Osteoblast (primary cell): Measurements from ENCODE around the gene DNAI1. TPM values are rescaled to one million over a fixed set of nuclear protein-coding genes. Genes with fewer than 3 reads are reported as not detected.

ENCODE experiments used
- DNase-seq: peaks from one replicate; pipeline ENCODE4 v3.0.0; 2011; ENCODE audit warnings: low spot score, mixed read lengths; ENCODE audit not compliant: insufficient read length; ENCODE audit errors: missing footprints
- H2AFZ ChIP-seq: 2 replicates; pipeline ENCODE4 v1.6.0; 2011; ENCODE audit warnings: mild to moderate bottlenecking, low read length
- H3K27ac ChIP-seq: 2 replicates; pipeline ENCODE4 v1.5.1; 2011; ENCODE audit warnings: mild to moderate bottlenecking, low read depth, low read length, moderate library complexity
- H3K27me3 ChIP-seq: 2 replicates; pipeline ENCODE4 v1.6.0; 2012; ENCODE audit warnings: mild to moderate bottlenecking, control low read depth, inconsistent platforms, low read length, moderate library complexity; ENCODE audit not compliant: insufficient read depth
- H3K36me3 ChIP-seq: 2 replicates; pipeline ENCODE4 v1.5.1; 2011; ENCODE audit warnings: mild to moderate bottlenecking, low read length, control low read depth, moderate library complexity; ENCODE audit not compliant: insufficient read depth
- H3K4me1 ChIP-seq: 2 replicates; pipeline ENCODE4 v1.5.1; 2011; ENCODE audit warnings: mild to moderate bottlenecking, low read length, control low read depth, moderate library complexity; ENCODE audit not compliant: insufficient read depth
- H3K4me2 ChIP-seq: 2 replicates; pipeline ENCODE4 v1.6.0; 2011; ENCODE audit warnings: mild to moderate bottlenecking, low read length; ENCODE audit not compliant: insufficient read depth
- H3K4me3 ChIP-seq: fragments of 200-600 bp; sonication (generic); 3 replicates; pipeline ENCODE4 v1.5.1; 2012; ENCODE audit warnings: mild to moderate bottlenecking, low read length, inconsistent platforms; ENCODE audit not compliant: insufficient read depth
- H3K79me2 ChIP-seq: 2 replicates; pipeline ENCODE4 v1.6.0; 2012; ENCODE audit warnings: mild to moderate bottlenecking, low read length, control low read depth, inconsistent platforms; ENCODE audit not compliant: insufficient read depth
- H3K9me3 ChIP-seq: 2 replicates; pipeline ENCODE4 v1.5.1; 2011; ENCODE audit warnings: low read depth, low read length, control low read depth
- H4K20me1 ChIP-seq: 2 replicates; pipeline ENCODE4 v1.6.0; 2012; ENCODE audit warnings: mild to moderate bottlenecking, low read length, control low read depth; ENCODE audit not compliant: insufficient read depth
- CTCF ChIP-seq: IDR thresholded peaks from 2 replicates; pipeline ENCODE4 v1.5.1; 2011; ENCODE audit warnings: mild to moderate bottlenecking, low read depth, low read length, moderate library complexity; ENCODE audit errors: extremely low read depth
- total RNA-seq: library from RNA; depleted of rRNA; stranded (reverse); fragments of >200 nt; gene quantifications from 2 replicates; pipeline ENCODE4 v1.2.3, GENCODE V29; 2012

Gene DNAI1
- total RNA-seq, 1 donor: 47.4 TPM

- H3K4me2 ChIP-seq: no peak overlapping the region
- H3K79me2 ChIP-seq: no peaks in the 10 kb centered on the region
- DNase-seq: peak; percentile 67
- no peak overlapping the region for H2AFZ ChIP-seq
- no peaks in the 10 kb centered on the region for H3K9me3 ChIP-seq
- H3K4me3 ChIP-seq: no peak overlapping the region
- H3K27ac ChIP-seq: no peak overlapping the region
- no peaks in the 10 kb centered on the region for H4K20me1 ChIP-seq
- peaks cover 6% of the 10 kb centered on the region for H3K4me1 ChIP-seq
- no peak for TF ChIP-seq CTCF
- H3K27me3 ChIP-seq: peaks cover 18% of the 10 kb centered on the region
- H3K36me3 ChIP-seq: no peaks in the 10 kb centered on the region
Measured at GRCh38 chr9:34501372-34501771, 42.8 kb downstream of the DNAI1 start.

DNA sequence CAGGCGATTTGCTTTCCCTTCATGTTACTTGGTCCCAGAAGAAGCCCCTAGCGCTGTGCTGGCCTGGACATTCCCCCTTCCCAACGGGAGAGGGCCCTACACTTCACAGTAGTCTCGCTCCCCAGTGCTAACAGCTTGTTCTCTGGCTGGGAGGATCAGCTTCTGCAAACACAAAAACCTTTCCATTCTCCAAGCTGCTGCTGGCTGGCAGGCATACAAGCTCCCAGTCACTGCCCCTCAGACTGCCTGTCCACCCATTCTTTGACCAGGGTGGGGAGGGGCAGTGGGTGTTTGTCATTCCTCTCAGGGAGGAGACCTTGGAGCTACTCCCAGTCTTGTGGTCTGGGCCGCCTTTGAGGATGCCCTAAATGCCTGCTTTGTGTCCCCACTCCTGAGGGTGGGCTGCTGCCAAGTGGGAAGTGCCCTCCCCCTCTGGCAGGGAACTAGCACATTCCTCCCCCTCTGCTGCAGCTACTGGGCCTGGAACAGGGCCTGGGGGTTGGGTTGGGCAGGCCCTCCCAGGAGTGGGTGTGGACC is 43.4 kb downstream of the DNAI1 start:
- Histone ChIP-seq H3K27me3 (peaks cover 20% of the 10 kb centered on the region), H2AFZ (no peak overlapping the region), H3K27ac (no peak overlapping the region), H4K20me1 (no peaks in the 10 kb centered on the region), H3K4me1 (peaks cover 6% of the 10 kb centered on the region), H3K4me3 (no peak overlapping the region), H3K9me3 (no peaks in the 10 kb centered on the region), H3K79me2 (no peaks in the 10 kb centered on the region), H3K4me2 (no peak overlapping the region), H3K36me3 (no peaks in the 10 kb centered on the region)
- peak; percentile 33 for TF ChIP-seq CTCF
- peak; percentile 85 for DNase-seq

DNA sequence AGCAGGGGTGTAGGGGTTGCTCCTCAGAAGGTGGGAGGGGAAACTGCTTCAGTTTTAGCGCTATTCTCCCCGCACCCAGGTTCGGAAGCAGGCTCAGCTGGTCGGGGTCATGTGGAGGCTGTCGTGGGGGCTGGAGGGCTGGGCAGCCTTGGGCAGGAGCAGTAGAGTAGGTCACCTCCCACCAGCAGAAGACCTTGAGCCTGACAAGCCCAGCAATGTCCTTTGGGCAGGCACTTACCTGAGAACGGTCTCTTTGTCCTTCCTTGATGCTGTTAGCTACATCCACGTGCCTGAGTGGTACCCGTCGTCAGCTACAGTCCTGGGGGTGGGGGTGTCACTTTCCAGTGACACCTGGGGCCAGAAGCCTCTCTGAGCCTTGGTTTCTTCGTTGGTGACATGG is 43.9 kb downstream of the DNAI1 start:
- Histone ChIP-seq H3K27ac (no peak overlapping the region), H3K4me2 (no peak overlapping the region), H3K27me3 (peaks cover 19% of the 10 kb centered on the region), H3K36me3 (no peaks in the 10 kb centered on the region), H4K20me1 (no peaks in the 10 kb centered on the region), H3K4me3 (no peak overlapping the region), H3K79me2 (no peaks in the 10 kb centered on the region), H2AFZ (no peak overlapping the region), H3K9me3 (no peaks in the 10 kb centered on the region), H3K4me1 (peaks cover 6% of the 10 kb centered on the region)
- no peak for TF ChIP-seq CTCF
- peak; percentile 38 for DNase-seq

GRCh38 chr9:34502891-34503290 is 44.3 kb downstream of the DNAI1 start:
- no peak overlapping the region for H3K4me3 ChIP-seq
- TF ChIP-seq CTCF: no peak
- no peaks in the 10 kb centered on the region for H3K36me3 ChIP-seq
- no peaks in the 10 kb centered on the region for H3K9me3 ChIP-seq
- H4K20me1 ChIP-seq: no peaks in the 10 kb centered on the region
- peak; percentile 65 for DNase-seq
- no peaks in the 10 kb centered on the region for H3K79me2 ChIP-seq
- H3K4me2 ChIP-seq: no peak overlapping the region
- H3K27me3 ChIP-seq: peaks cover 15% of the 10 kb centered on the region
- H3K27ac ChIP-seq: no peak overlapping the region
- peaks cover 6% of the 10 kb centered on the region for H3K4me1 ChIP-seq
- no peak overlapping the region for H2AFZ ChIP-seq
